HepG2 (cell line): ENCODE results near the gene GDF7. TPM values are rescaled to one million over a fixed set of nuclear protein-coding genes. Genes with fewer than 3 reads are reported as not detected.
A peak's percentile ranks its signal among the peaks of the same experiment; 100 is the strongest.

Experiments used
- ATAC-seq: fragments of 200-7000 bp; cut with Tn5 transposase; 3 replicates; pipeline ENCODE4 v1.9.1; 2020; ENCODE audit warnings: mild to moderate bottlenecking, moderate library complexity
- BruUV-seq: library from RNA; stranded (reverse); fragments of 400-500 nt; replicated peaks from 2 replicates; lab custom pipeline; 2021; lab: Mats Ljungman, UMichigan
- CTCF ChIA-PET: fragments of 300-600 bp; formaldehyde crosslinking; extraction: SDS; loops from one replicate; lab custom pipeline; 2021; ENCODE audit warnings: low total read pairs, inconsistent platforms, low intra/inter-chr PET ratio; lab: Yijun Ruan, JAX
- POLR2A ChIA-PET: fragments of 350-600 bp; sonication (Branson Sonifier 250); formaldehyde crosslinking; loops from one replicate; lab custom pipeline; 2020; ENCODE audit warnings: antibody characterized with exemption, inconsistent platforms; lab: Yijun Ruan, JAX
- DNase-seq: peaks from one replicate; pipeline ENCODE4 v3.0.0-alpha.2; 2015; ENCODE audit warnings: low spot score
- FAIRE-seq: peaks from 3 replicates; lab custom pipeline; 2011; peaks lifted over from hg19 to GRCh38; lab: Jason Lieb, UNC
- H2AFZ ChIP-seq: one replicate; pipeline ENCODE4 v1.6.1; 2011; ENCODE audit warnings: low read length, inconsistent platforms
- H3K27ac ChIP-seq: fragments of 300-600 bp; 3 replicates; pipeline ENCODE4 v1.8.0; 2011; ENCODE audit warnings: mixed run types, mild to moderate bottlenecking, mixed read lengths, low read length, inconsistent platforms; ENCODE audit not compliant: insufficient read depth; ENCODE audit errors: extremely low read length
- H3K27me3 ChIP-seq, 2 experiments: fragments of 200-600 bp in 1 of 2; 2 replicates in 1 of 2; 3 replicates in 1 of 2; pipeline versions ENCODE4 v1.6.0 to v1.8.0; 2011; ENCODE audit warnings: low read length in 2 of 2, mild to moderate bottlenecking in 2 of 2, moderate library complexity in 2 of 2, inconsistent platforms in 1 of 2; ENCODE audit not compliant: insufficient read depth in 2 of 2, control insufficient read depth in 1 of 2
- H3K36me3 ChIP-seq, 2 experiments: fragments of 200-600 bp in 1 of 2; replicated peaks in 1 of 2; 2 replicates in 1 of 2; 3 replicates in 1 of 2; pipeline versions ENCODE4 v1.5.1 to v1.8.0; 2011; ENCODE audit warnings: low read length in 2 of 2, inconsistent platforms in 1 of 2; ENCODE audit not compliant: insufficient read depth in 2 of 2, control insufficient read depth in 1 of 2
- H3K4me1 ChIP-seq: 2 replicates; pipeline ENCODE4 v1.5.1; 2012; ENCODE audit warnings: low read length, inconsistent platforms; ENCODE audit not compliant: insufficient read depth
- H3K4me2 ChIP-seq: 2 replicates; pipeline ENCODE4 v1.6.0; 2011; ENCODE audit warnings: low read depth, low read length, inconsistent platforms
- H3K4me3 ChIP-seq, 3 experiments: fragments of 200-600 bp in 1 of 3; sonication (generic), shearing (Covaris generic) in 1 of 3; replicated peaks in 1 of 3; 2 replicates each; pipeline ENCODE4 v1.5.1; 2011 to 2016; ENCODE audit warnings: low read length in 3 of 3, inconsistent platforms in 2 of 3, low read depth in 2 of 3, mild to moderate bottlenecking in 2 of 3, control low read depth in 1 of 3, mixed read lengths in 1 of 3; ENCODE audit not compliant: insufficient read depth in 1 of 3
- H3K79me2 ChIP-seq: one replicate; pipeline ENCODE4 v1.6.1; 2011; ENCODE audit warnings: low read length, inconsistent platforms; ENCODE audit not compliant: insufficient read depth
- H3K9ac ChIP-seq: 2 replicates; pipeline ENCODE4 v1.6.0; 2011; ENCODE audit warnings: mild to moderate bottlenecking, low read depth, low read length, inconsistent platforms; ENCODE audit not compliant: insufficient read depth
- H3K9me3 ChIP-seq: 2 replicates; pipeline ENCODE4 v1.5.1; 2012; ENCODE audit warnings: mild to moderate bottlenecking, low read length
- H4K20me1 ChIP-seq: 2 replicates; pipeline ENCODE4 v1.6.0; 2011; ENCODE audit warnings: inconsistent platforms, mild to moderate bottlenecking, low read length, moderate library complexity; ENCODE audit not compliant: insufficient read depth
- ATF1 ChIP-seq: IDR thresholded peaks from 2 replicates; pipeline ENCODE4 v1.6.1; 2016; ENCODE audit warnings: mild to moderate bottlenecking, control low read depth
- ATM ChIP-seq: fragments of 450-650 bp; IDR thresholded peaks from 2 replicates; pipeline ENCODE4 v1.7.1; 2017; ENCODE audit warnings: mild to moderate bottlenecking, borderline replicate concordance
- ELF3 ChIP-seq: IDR thresholded peaks from 2 replicates; pipeline ENCODE4 v1.6.1; 2016; ENCODE audit warnings: missing genetic modification reagents, missing compliant biosample characterization
- FOSL2 ChIP-seq: sonication (generic); formaldehyde crosslinking; IDR thresholded peaks from 2 replicates; pipeline ENCODE4 v1.4.0; 2020; ENCODE audit warnings: missing genetic modification reagents
- FOXA1 ChIP-seq, 2 experiments: fragments of 450-650 bp in 1 of 2; sonication (generic) in 1 of 2; formaldehyde crosslinking in 1 of 2; IDR thresholded peaks; 2 replicates each; pipeline versions ENCODE4 v1.4.0 to v1.6.1; 2016 to 2020; ENCODE audit warnings: missing genetic modification reagents in 1 of 2
- HDAC2 ChIP-seq: sonication (generic); formaldehyde crosslinking; IDR thresholded peaks from 2 replicates; pipeline ENCODE4 v1.4.0; 2020; ENCODE audit warnings: missing genetic modification reagents
- HDAC6 ChIP-seq: fragments of 200-600 bp; sonication (generic); IDR thresholded peaks from 2 replicates; pipeline ENCODE4 v1.7.0; 2017; ENCODE audit warnings: mild to moderate bottlenecking, antibody characterized with exemption, low read length, low read depth
- NFAT5 ChIP-seq: sonication (generic); formaldehyde crosslinking; IDR thresholded peaks from 2 replicates; pipeline ENCODE4 v1.4.0; 2020; ENCODE audit warnings: missing genetic modification reagents
- NFYC ChIP-seq: IDR thresholded peaks from 2 replicates; pipeline ENCODE4 v1.6.1; 2016; ENCODE audit warnings: missing genetic modification reagents, missing compliant biosample characterization
- PPARG ChIP-seq: conservative IDR thresholded peaks from 2 replicates; pipeline ENCODE4 v1.6.1; 2016; ENCODE audit warnings: missing biosample characterization, missing genetic modification reagents
- SMYD3 ChIP-seq: sonication (generic); formaldehyde crosslinking; IDR thresholded peaks from 2 replicates; pipeline ENCODE4 v1.8.1; 2023; ENCODE audit warnings: mild to moderate bottlenecking, missing genetic modification reagents
- TSC22D2 ChIP-seq: sonication (generic); formaldehyde crosslinking; IDR thresholded peaks from 2 replicates; pipeline ENCODE4 v1.5.1; 2020; ENCODE audit warnings: missing genetic modification reagents, mild to moderate bottlenecking, borderline replicate concordance
- ZBTB20 ChIP-seq: sonication (generic); formaldehyde crosslinking; IDR thresholded peaks from 2 replicates; pipeline ENCODE4 v1.8.1; 2023; ENCODE audit warnings: missing genetic modification reagents, low read depth, mild to moderate bottlenecking, borderline replicate concordance
- ZBTB25 ChIP-seq: IDR thresholded peaks from 2 replicates; pipeline ENCODE4 v1.6.1; 2018; ENCODE audit warnings: missing genetic modification reagents
- ZFP1 ChIP-seq: IDR thresholded peaks from 2 replicates; pipeline ENCODE4 v1.6.1; 2016
- ZNF230 ChIP-seq: sonication (generic); formaldehyde crosslinking; IDR thresholded peaks from 2 replicates; pipeline ENCODE4 v1.4.0; 2020; ENCODE audit warnings: mild to moderate bottlenecking, missing genetic modification reagents
- ZNF331 ChIP-seq: sonication (generic); formaldehyde crosslinking; IDR thresholded peaks from 2 replicates; pipeline ENCODE4 v1.4.0; 2020; ENCODE audit warnings: missing genetic modification reagents
- ZNF782 ChIP-seq: sonication (generic); formaldehyde crosslinking; IDR thresholded peaks from 2 replicates; pipeline ENCODE4 v1.4.0; 2020; ENCODE audit warnings: missing genetic modification reagents, mild to moderate bottlenecking, borderline replicate concordance
- WGBS: methylation state at CpG from one replicate; pipeline ENCODE4 v1.1.6; 2017; ENCODE audit warnings: low lambda C conversion rate; 5-methylcytosine and 5-hydroxymethylcytosine counted together
- in situ Hi-C: cut with HindIII; loops from 2 replicates; pipeline ENCODE4 v1.10.0; 2017; ENCODE audit warnings: low pct_unique_long_range_greater_than_20kb; ENCODE audit not compliant: extremely low pct_ligation_motif_present
- intact Hi-C: fragments of 100-400 bp; cut with micrococcal nuclease; formaldehyde crosslinking; loops from one replicate; pipeline ENCODE4 v1.10.0; 2022; ENCODE audit not compliant: unreplicated experiment
- polyA plus RNA-seq, 8 experiments: library from polyadenylated mRNA; depleted of rRNA in 3 of 8; stranded (reverse) in 7 of 8; unstranded in 1 of 8; fragments of >200 nt; fragmentation: Illumina TruSeq in 4 of 8; extraction: Trizol in 4 of 8; gene quantifications; 2 replicates each; pipeline versions ENCODE4 v1.2.1 to v1.2.3, GENCODE V29; 2011 to 2016; ENCODE audit warnings: low read depth in 4 of 8, missing spikeins in 1 of 8, mixed read lengths in 1 of 8; ENCODE audit not compliant: insufficient read depth in 1 of 8
- total RNA-seq, 5 experiments: library from RNA; depleted of rRNA; stranded (reverse); fragments of >200 nt; fragmentation: Illumina TruSeq; extraction: Trizol; gene quantifications; 2 replicates each; pipeline ENCODE4 v1.2.3, GENCODE V29; 2016; ENCODE audit warnings: low read depth in 1 of 5

GDF7 gene
- total and polyA plus RNA-seq, 2 of the 13 experiments (the other 11 are each of a cell fraction or from before 2014, with no cell fraction given): 1.6 to 15.0 TPM

GRCh38 chr2:20661421-20662307 lies 5.3 kb upstream of the GDF7 start:
- ATAC-seq: peak; percentile 38
- intact Hi-C loops: loop anchor here (1.0 to 10.0 kb wide), 4 partner anchors 15 to 653 kb away; no protein-coding TSS in a partner anchor
- BruUV-seq: no TSS peak
- no peak overlapping the region for H2AFZ ChIP-seq
- peak; percentile 78 for DNase-seq
- H3K4me2 ChIP-seq: peak overlapping the region; percentile 41
- peak; percentile 94 for FAIRE-seq
- H3K9me3 ChIP-seq: no peaks in the 10 kb centered on the region
- H4K20me1 ChIP-seq: no peaks in the 10 kb centered on the region
- H3K27ac ChIP-seq: no peak overlapping the region
- H3K79me2 ChIP-seq: no peaks in the 10 kb centered on the region
- peak overlapping the region in 1 of 3 experiments; percentile 15; a peak in 1 of 6 replicates for H3K4me3 ChIP-seq
- WGBS: 15% methylated on average over 9 of the region's 11 CpGs
- no peaks in the 10 kb centered on the region for H3K36me3 ChIP-seq
- in situ Hi-C loops: loop anchor here (10.0 to 25.0 kb wide), 2 partner anchors 301 to 503 kb away; no protein-coding TSS in a partner anchor
- H3K4me1 ChIP-seq: peaks cover 38% of the 10 kb centered on the region
- POLR2A ChIA-PET: interaction anchor here (1.2 to 8.5 kb wide), 3 partner anchors 10 to 337 kb away, joined by 4 to 216 read pairs (median 23); partner anchors contain the start of gene HS1BP3
- H3K27me3 ChIP-seq: peaks cover 25 to 63% of the 10 kb centered on the region in 2 experiments; a peak in 4 of 5 replicates
- CTCF ChIA-PET: interaction anchor here (0.6 to 3.2 kb wide), 6 partner anchors 15 to 301 kb away, joined by 3 to 61 read pairs (median 6); no protein-coding TSS in a partner anchor
- no peak overlapping the region for H3K9ac ChIP-seq
- TF ChIP-seq FOXA1 (IDR thresholded peaks at IDR 0.05) (no peak), FOXA1 (CRISPR knock-in tag; IDR thresholded peaks at IDR 0.05) (peak; percentile 70; the same call in 1 of the 2 replicates), SMYD3 (no peak), NFAT5 (no peak), ZNF230 (no peak), ZNF331 (CRISPR knock-in tag) (peak; percentile 71), PPARG (CRISPR knock-in tag) (0 out of 2 replicates have a peak, but pooled peaks have one; percentile 31), ZBTB25 (CRISPR knock-in tag) (0 out of 2 replicates have a peak, but pooled peaks have one; percentile 28), HDAC2 (peak; percentile 28; the same call in 1 of the 2 replicates), TSC22D2 (CRISPR knock-in tag) (no peak), ELF3 (CRISPR knock-in tag) (peak; percentile 76), ATF1 (no peak), NFYC (CRISPR knock-in tag) (0 out of 2 replicates have a peak, but pooled peaks have one; percentile 16), ZBTB20 (0 out of 2 replicates have a peak, but pooled peaks have one; percentile 45), ATM (no peak), ZFP1 (CRISPR knock-in tag) (0 out of 2 replicates have a peak, but pooled peaks have one; percentile 21), ZNF782 (CRISPR knock-in tag) (no peak; the same call in 1 of the 2 replicates), FOSL2 (peak; percentile 52), HDAC6 (no peak)
